ENCODE data around the gene SELPLG.
"Not testable (repeated sequence)": the region's sequence is repeated elsewhere in the genome, so short reads cannot be mapped to it uniquely, and the experiment has no call there.

SELPLG gene

DNA sequence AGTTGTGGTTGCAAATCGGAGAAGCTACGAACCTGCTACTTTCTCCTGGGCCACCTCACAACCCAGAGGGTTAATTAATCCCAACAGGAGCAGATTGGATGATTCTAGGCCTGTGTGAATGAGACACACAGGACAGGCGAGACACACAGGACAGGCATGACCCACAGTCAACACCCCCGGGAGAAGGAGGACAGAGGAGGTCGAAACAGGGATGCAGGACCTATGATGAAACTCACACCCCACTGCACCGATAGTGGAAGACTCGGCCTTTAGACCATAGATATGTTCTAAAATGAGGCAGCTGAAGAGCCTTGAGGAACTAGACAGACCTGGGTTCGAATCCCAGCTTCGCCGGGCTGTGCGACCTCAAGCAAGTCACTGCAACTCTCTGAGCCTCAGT is 47.4 kb downstream of the SELPLG start:
- DNase-seq, result no peak

DNA sequence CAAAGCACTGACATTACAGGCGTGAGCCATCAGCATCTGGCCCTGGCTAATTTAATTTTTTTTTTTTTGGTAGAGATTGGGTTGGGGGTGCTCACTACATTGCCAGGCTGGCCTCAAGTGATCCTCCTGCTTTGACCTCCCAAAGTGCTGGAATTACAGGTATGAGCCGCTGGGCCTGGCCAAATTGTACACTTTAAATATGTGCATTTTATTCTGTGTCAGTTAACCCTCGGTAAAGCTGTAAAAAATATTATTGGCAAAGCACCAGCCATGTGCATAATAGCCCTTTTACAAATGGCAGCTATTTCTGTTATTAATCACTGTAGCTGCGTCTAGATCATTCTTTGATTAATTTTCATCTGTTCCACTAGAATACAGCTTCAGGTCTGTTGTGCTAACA is 47.8 kb downstream of the SELPLG start:
- DNase-seq, result no peak

DNA sequence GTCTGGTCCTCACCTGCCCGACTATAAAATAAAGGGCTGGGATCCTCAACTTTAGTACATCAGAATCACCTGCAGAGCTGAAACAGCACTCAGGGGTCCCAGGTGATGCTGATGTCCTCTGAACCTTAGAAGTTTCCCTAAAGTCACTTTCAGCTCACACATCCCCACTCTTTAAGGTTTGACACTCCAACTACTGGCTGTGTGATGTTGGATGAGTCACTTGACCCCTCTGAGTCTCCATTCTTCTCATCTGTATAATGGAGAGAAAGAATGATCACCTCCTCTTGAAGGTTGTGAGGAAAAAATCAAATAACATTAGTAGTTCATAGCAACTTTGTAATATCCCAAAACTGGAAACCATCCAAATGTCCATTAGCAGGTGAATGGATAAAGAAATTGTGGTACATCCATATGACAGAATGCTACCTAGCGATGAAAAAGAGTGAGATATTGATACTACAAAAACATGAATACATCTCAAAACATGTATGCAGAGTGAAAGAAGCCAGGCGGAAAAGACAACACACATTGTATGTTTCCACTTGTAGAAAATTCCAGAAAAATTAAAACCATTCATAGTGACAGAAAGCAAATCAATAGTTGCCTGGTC is 49.1 kb downstream of the SELPLG start:
- no peak for DNase-seq

DNA sequence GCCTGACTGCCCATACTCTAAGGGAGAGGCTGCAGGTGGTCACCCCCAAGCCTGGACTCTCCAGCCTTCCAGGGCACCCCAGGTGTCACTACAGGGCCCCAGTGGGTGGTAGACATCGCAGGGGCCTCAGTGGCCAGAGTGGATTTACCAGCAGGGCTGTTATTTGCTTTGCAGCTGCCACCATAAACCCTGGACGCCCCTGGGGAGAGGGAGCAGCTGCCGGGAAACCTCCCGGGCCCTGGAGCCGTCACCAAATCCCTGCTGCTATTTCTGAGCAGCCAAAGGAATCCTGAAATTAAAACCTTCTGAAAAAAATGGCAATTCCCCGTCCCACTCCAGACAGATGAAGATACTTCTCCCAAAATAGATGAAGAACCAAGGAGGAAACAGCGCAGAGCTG is 49.7 kb downstream of the SELPLG start:
- DNase-seq, result no peak

DNA sequence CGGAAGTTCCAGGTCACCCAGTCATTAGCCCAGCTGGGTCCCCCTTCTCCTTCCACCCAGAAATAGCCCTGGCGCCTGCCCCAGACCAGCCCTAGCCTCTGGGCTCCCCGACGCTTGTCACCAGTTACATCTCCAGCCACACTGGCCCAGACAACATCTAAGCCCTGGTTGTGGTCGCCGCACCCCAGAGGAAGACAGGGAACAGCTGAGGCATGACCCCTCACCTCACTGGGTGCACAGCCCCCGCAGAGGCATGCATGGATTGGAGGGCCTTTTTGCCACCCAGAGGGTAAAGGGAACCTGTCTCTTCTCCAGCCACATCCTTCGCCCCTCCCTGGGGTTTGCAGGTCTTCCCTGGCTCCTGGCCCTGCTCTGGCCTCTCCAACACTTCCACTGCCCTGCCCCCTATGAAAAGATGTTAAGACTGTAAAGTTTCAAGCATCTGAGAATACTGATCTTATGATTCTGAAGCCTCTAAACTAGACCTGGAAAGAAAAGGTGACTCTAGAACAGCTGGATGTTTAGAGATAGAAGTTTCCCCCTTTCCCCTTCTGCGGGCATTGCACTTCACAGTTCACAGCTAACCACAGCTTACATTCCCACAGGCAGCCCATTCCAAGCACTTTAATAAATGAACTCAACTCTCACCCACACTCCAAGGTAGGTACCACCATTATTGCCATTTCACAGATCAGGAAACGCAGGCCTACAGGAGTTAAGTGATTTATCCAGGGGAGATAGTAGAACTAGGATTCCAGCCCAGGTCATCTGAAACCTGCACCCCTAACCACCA is 50.5 kb downstream of the SELPLG start:
- DNase-seq, result no peak

DNA sequence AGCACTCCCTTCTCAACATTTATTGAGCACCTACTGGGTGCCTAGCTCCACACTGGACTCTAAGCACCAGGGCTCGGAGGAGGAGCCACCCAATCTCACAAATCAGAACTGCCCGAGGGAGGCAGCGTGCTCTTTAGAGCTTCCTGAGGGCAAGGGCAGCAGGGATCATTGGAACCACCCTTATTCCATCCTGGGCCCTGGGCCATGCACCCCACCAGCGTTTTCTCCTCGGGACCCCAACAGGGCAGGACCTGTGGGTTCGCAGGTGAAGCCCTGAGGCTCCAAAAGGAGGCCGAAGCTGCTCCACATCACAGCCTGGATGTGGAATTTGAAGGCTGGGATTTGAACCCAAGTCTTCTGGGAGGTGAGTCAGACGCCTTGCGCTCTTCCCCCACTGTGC is 51.2 kb downstream of the SELPLG start:
- no peak for DNase-seq

DNA sequence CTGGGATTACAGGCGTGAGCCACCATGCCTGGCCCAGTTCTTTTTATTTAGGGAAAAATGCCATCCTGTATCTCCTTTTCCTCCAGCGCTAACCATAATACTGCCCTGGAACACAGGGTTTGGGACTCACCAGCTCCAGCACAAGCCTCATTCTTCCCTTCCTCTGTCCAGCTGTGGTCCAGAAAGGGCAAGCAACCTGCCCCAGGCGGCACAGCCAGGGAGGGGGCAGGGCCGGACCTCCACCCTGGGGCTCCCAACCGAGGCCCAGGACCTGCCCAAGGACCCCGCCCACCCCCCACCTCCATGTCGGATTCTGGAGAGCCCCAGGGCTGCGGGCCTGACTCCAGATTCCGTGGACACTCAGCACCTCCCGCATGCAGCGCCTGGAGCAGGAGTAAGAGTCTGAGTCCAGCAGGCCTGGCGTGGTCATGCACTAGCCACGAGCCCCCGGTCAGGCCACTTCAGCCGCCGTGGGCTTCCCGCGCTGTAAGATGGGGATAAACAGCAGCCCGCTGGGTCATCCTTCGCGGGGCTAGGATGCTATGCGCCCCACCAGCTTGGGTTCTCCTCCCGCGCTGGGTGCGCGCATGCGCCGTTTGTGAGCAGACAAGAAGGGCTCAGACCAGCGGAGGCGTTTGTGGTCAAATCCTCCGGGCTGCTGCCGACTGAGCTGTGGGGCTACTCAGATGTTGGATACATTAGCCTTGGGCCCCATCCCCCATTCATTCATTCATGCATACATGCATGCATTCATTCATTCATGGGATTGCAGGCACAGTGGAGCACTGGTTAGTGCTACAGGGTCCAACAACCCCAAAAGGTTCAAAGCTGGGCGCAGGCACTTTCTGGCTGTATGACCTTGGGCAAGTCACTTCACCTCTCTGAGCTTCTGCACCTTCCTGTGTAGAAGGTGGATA is 52.1 kb downstream of the SELPLG start:
- no peak for DNase-seq

DNA sequence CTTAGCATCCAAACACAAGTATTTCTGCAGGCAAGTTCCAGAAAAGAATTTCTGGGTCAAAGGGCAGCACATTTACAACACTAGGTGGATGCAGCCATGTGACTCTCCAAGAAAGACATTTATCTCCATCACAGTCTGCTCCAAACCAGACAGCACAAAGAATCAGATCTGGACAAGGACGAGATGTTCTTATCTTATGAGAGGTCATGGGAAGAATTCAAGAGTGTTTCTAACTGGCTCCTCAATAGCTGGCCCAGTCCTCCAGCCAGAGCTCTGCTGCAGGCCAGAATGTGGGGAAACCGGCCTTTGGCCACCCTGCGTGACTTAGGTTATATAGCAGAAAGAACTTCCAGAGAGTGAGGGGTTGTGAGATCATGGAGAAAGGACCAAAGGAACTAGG is 53.2 kb downstream of the SELPLG start:
- no peak for DNase-seq

DNA sequence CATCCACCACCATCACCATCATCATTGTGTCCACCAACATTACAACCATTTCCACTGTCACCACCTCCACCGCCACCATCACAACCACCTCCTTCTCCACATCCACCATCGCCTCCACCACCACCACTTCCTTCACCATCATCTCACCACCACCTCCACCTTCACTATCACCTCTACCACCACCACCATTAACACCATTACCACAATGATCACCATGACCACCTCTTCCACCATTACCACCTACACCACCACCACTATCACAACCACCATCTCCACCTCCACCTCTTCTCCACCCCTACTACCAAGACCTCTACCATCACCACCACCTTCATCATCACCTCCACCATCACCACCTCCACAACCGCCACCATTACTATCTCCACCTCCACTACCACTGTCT is 54.9 kb downstream of the SELPLG start:
- DNase-seq, result no peak

DNA sequence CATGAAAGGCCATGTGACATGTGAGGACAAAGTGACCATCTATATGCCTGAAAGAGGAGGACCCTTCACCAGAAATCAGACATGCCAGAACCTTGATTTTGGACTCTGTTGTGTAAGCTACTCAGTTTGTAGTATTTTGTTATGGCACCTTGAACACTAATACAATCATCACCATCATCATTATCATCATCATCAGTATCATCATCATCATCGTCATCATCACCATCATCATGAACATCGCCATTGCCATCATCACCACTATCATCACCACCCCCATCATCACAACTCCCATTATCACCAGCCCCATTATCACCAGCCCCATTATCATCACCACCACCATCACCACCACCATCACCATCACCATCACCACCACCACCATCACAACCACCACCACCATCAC is 55.4 kb downstream of the SELPLG start:
- no peak for DNase-seq

DNA sequence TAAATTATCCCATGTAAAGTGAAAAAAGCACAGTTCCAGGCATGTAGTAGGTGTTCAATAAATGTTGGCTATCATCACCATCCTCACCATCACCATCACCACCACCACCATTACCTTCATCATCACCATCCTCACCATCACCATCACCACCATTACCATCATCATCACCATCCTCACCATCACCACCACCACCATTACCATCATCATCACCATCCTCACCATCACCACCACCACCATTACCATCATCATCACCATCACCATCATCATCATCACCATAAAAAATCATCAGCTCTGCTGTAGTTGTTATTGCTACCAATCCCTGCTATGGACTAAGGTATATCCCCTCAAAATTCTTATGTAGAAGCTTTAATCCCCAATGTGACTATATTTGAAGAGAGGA is 56.2 kb downstream of the SELPLG start:
- DNase-seq, result no peak

DNA sequence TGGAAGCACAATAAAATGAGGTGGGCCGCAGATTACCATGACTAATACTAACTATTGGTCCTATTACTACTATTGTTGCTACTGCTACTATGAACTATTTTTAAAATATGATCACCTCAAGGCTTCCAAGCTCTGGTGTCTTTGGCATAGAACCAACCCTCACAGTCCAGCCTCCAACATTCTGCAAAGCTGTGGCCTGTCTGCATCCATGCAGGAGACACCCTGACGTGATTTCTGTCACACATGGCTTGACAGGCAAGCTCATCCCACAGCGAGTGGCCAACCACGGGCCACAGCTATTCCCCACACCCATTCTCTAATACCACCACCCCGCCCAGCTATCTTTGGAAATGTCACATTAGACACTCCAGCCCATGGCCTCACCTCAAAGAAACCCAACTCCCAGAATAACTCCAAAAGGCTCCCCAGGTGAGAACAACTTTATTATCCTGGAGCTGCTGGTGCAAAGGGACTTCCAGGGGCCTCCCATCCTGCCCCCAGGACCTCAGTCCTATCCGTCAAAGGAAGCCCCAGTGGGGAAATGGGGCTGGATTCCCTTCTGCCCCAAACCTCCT is 56.9 kb downstream of the SELPLG start:
- DNase-seq, result no peak

DNA sequence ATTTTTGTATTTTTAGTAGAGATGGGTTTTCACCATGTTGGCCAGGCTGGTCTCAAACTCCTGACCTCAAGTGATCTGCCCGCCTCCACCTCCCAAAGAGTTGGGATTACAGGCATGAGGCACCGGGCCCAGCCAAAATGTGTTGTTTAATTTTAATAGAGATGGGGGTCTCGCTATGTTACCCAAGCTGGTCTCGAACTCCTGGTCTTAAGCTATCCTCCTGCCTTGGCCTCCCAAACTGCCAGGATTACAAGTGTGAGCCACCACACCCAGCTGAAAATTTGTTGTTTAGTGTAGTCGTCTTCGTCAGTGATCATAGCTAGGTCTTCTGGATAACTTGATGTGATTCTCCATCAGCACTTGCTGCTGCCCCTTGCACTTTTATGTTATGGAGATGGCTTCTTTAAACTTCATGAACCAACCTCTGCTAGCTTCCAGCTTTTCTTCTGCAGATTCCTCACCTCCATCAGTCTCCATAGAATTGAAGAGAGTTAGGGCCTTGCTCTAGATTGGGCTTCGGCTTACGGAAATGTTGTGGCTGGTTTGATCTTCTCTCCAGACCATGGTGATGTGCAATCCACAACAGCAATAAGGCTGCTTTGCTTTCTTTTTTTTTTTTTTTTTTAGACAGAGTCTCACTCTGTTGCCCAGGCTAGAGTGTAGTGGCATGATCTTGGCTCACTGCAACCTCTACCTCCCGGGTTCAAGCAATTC is 58.3 kb downstream of the SELPLG start:
- DNase-seq, result no peak

DNA sequence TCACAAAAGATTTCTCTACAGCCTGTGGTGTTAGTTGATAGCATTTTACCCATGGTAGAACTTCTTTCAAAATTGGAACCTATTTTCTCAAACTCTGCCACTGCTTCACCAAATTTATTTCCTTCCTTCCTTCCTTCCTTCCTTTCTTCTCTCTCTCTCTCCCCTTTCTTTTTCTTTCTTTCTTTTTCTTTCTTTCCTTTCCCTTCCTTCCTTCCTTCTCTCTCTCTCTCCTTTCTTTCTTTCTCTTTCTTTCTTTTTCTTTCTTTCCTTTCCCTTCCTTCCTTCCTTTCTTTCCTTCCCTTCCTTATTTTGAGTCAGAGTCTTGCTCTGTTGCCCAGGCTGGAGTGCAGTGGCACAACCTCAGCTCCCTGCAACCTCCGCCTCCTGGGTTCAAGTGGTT is 59.4 kb downstream of the SELPLG start:
- DNase-seq, result not testable (repeated sequence)

DNA sequence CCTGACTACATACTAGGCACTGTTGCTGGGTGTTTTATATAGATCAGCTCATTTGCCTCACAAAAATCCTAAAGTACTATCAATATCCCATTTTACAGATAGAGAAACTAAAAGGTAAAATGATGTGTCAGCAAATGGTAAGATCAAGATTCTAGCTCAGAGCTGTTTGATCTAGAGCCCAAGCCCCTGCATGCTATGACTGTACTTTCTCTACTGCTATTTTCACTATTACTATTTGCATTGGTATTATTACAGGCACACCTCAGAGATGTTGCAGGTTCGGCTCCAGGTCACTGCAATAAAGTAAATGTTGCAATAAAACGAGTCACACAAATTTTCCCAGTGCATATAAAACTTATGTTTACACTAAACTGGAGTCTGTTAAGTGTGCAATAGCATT is 60.4 kb downstream of the SELPLG start:
- no peak for DNase-seq

DNA sequence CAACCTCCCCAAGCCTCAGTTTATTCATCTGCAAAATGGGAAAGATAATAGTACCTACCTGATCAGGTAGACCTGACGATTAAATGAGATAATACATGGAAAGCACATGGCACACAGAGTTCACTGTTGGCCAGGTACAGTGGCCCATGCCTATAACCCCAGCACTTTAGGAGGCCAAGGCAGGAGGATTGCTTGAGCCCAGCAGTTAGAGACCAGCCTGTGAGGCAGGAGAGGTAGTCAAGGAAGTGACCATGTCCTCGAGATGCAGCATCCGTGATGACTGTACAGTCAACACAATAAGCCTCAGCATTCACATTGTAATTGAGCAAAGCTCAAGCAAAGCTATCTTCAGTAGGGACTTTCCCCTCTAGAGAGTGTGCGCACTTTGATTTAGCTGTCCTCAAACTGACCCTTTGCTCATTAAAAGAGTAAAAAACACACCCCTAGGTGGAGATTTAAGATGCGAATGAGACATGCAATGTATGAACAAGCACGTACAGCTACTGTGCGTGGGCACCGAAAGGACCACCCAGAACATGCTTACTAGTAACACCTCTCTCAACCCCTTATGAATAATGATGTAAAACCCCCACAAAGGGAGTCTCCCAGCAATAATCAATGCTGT is 61.4 kb downstream of the SELPLG start:
- DNase-seq, result no peak
